Measurements from ENCODE around the gene CD101.

DNA sequence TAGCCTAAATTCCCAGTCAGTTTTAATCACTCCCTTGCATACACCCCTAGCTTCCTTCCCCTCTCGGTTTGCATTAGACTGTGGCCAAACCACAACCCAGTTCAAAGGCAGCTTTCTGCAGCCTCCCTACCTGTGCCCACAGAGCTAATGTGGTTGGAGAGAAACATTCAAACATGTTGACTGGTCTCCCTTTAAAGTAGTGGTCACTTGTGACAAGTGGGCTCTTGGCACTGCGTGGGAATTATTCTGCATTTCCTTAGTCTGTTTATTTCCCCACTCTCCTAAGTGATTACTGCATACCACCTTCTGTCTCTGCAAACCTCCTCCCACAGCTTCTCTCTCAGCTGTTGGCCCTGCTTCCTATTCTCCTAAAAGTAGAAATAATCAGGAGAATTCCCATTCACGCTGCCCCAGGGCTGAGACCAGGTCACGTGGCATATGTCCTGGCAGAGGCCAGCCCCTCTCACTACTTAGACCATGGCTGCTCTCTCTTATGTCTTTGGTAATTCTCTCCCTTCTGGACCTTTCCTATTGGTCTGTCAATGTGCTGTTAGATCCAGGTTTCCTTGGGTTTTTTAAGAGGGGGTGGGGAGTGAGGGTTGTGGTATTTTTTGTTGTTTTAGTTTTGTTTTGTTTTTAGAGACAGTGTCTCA lies 38.4 kb upstream of the CD101 start:
- TF ChIP-seq, protein P1, sequence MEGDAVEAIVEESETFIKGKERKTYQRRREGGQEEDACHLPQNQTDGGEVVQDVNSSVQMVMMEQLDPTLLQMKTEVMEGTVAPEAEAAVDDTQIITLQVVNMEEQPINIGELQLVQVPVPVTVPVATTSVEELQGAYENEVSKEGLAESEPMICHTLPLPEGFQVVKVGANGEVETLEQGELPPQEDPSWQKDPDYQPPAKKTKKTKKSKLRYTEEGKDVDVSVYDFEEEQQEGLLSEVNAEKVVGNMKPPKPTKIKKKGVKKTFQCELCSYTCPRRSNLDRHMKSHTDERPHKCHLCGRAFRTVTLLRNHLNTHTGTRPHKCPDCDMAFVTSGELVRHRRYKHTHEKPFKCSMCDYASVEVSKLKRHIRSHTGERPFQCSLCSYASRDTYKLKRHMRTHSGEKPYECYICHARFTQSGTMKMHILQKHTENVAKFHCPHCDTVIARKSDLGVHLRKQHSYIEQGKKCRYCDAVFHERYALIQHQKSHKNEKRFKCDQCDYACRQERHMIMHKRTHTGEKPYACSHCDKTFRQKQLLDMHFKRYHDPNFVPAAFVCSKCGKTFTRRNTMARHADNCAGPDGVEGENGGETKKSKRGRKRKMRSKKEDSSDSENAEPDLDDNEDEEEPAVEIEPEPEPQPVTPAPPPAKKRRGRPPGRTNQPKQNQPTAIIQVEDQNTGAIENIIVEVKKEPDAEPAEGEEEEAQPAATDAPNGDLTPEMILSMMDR (conservative IDR thresholded peaks at IDR 0.05; ENCODE audit: low read length), result no peak
- no peak for TF ChIP-seq EZH2phosphoT487 (IDR thresholded peaks at IDR 0.05; ENCODE audit: borderline replicate concordance, low read depth, low read length)
